Globus pallidus (tissue), 1 donor: ENCODE results near the gene RBM19.
A peak's percentile ranks its signal among the peaks of the same experiment; 100 is the strongest.

ENCODE experiments used
- DNase-seq: peaks from one replicate; pipeline ENCODE4 v3.0.0-alpha.2; 2015; ENCODE audit warnings: low spot score

Gene RBM19

DNA sequence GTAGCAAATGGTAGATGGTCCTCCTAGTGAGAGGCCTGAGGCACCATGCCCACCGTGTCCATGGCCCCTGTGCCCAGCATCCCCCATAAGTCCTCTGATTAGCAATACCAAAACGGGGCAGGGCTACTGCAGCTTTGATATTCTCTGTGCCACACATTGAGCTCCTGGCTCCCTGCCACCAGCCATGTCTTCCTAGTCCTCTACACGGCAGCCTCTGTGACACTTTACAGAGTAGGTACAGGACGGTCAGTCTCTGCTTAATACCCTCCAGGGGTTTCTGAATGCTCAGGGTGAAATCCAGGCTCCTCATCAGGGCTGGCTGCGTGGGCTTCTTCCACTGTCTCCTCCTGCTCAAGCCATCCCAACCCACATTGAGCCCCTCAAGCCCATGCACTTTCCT lies 8.0 kb downstream of the RBM19 start:
- no peak for DNase-seq

DNA sequence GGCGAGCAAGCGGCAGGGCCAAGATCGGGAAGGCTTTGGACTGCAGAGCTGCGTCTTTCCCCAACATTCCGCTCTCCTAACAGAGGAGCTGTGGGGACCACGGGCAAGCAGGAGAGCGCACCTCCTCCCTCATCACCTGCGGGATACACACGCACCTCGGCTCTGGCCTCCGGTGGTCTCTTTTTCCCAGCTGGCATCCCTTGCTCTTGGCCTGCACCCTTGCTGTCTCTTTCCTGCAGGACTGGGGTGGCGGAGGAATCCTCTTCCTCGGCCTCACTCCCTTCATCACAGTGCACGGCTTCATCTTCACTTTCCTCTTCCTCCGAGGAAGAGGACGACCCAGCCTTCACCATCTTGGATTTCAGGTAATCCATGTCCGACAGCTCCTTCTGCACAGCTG lies 8.5 kb downstream of the RBM19 start:
- DNase-seq, result no peak

DNA sequence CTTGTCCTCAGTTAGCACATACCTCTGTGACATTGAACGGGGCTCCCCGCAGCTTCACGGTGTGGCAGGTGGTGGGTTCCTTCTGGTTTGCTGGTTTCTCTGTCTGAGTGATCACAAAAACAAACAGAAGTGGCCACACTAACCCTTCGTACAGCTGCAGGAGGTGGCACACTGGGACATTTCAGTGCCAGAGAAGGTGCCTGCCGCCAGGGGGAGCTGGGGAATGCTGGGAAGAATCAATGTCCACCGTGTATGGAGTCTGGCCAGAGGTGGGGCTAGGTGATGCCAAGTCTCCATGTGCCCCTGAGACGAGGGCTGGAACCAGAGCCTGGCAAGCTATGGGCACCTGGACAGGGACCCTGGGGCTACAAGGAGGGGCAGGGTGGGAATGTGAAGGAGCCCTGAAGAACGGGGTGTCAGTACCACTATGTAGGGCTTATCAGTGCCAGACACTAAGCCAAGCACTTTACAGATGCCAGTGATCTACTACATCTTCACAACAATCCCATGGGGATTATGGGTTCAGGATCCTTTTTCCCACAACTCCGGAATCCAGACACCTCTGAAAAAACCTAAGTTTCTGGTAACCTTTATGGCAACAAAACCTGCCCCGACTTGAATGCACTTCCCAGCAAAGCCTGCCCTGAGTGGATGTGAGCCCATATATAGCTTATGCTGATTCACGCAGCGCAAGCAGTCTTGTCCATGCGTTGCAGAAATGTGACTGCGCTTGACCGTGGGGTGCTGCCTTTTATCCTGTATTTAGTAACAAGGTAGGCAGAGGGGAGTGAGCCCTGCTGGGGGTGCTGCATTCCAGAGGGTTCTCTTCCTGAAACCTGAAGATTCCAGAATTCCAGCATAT lies 10.8 kb downstream of the RBM19 start:
- DNase-seq, result no peak

DNA sequence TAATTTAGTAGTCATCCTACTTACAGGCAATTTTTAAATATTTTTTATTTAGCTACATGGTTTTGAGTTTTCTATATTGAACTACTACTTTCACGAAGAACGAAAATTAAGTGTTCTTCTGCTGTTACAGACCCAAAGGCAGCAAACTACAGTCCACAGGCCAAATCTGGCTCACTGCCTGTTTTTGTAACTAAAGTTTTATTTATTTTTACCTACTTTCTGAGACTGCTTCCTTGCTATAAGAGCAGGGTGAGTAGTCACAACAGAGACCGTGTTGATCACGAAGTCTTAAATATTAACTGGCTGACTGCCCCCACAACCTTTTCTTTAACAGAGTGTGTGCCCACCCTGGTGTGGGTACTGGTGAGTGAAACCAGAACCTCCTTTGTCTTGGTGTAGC lies 11.6 kb downstream of the RBM19 start:
- DNase-seq, result no peak

DNA sequence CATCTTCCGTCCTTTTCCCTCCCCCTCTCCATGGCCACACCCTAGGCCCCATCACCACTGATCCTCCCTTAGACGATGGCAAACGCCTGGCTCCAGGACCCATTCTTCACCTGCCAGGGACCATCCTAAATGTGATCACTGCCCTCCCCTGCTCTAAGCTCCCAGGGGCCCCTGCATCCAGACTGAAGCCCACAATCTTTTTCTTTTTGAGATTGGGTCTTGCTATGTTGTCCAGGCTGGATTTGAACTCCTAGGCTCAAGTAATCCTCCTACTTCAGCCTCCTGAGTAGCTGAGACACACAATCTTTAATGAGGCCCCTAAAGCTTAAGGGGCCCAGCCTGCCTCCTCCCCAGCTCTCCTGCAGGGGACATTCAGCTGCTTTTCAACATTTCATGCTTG lies 15.3 kb downstream of the RBM19 start:
- no peak for DNase-seq

DNA sequence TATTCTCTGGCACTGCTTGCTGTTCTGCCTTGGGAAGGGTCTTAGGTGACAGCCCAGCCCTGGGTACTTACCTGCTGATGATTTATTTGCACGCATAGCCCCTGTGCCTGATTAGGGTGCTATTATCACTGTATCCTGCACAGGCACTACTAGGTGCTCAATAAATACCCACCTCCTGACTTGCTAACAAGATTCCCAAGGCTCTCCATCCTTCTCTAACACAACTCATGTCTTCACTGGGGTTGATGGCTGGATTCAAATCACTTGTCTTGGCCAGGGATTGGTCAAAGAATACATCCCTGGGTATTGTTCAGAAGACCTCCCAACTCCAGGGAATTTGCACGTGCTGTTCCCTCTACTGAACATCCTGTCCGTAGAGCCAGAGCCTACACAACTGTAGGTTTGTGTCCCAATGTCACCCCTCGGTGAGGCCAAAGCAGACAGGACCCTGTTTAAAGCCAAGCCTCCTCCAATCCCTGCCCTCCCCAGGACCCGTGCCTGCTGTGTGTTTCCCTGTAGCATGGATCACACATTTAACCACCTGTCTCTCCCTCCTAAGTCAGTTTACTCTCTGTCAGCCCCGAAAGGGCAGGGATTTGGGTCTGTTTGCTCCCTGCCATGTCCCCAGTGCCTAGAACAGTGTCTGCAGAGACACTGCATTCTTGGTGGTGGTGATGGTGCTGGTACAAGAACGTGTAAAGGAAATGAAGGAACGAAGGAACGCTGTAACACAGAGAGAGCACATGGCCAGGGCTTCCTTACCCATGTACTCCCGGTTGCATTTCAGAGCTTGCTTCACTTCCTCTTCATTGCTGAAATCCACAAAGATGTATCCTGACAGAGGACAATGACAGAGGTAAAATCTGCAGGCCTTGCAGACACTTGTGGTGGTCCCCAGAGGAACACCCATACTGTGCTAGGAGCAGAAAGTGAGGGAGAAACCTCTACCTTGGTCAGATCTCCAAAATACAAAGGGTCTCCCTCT lies 16.5 kb downstream of the RBM19 start:
- no peak for DNase-seq

DNA sequence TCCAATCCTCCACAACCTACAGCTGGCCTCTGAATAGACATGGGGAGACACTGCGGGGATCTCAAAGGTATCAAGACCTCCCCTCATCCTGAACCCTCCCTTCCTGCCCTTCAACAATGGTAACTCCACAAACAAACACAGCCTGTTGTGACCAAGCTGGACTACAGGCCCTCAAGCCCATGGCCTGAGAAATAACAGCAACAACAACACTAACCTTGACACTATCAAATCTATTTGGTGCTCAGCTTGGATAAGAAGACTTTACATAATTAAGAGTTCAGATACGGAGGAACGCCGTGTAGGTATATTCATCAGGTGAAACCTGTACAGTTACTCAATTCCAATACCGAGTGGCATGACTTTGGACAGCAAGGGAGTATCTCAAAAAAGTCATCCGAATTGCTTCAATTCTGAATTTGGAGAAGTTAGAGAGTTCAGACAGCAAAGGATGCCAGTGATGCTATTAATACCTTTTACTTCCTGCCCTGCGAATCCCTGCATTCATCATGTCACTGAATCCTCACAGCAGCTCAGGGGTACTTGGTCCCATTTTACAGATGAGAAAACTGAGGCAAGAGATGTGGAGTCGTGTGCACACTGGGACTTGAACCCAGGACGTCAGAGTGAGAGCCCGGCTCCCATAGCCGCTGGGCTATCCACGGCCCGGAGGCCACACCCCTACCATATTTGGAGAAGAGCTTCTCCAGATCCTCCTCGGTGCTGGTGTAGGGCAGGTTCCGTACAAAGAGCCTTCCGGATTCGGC lies 17.8 kb downstream of the RBM19 start:
- DNase-seq, result no peak

DNA sequence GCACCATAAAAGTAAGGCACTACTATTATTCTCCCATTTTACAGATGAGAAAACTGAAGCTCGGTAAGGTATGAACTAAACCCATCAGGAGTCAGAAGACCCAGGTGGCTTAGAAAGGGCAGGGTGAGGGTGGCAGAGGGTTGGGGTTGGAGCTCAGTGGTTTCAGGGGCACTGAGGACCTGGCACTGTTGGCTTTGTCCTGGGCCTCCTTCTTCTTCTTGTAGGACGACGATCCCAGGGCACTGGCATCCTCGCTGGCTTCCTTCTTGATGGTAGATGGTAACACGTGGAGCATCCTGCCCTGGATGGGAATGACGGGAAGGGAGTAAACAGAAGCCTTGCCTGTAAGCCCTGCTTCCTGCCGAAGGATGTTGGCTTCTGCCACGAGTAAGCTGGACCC lies 19.9 kb downstream of the RBM19 start:
- no peak for DNase-seq

DNA sequence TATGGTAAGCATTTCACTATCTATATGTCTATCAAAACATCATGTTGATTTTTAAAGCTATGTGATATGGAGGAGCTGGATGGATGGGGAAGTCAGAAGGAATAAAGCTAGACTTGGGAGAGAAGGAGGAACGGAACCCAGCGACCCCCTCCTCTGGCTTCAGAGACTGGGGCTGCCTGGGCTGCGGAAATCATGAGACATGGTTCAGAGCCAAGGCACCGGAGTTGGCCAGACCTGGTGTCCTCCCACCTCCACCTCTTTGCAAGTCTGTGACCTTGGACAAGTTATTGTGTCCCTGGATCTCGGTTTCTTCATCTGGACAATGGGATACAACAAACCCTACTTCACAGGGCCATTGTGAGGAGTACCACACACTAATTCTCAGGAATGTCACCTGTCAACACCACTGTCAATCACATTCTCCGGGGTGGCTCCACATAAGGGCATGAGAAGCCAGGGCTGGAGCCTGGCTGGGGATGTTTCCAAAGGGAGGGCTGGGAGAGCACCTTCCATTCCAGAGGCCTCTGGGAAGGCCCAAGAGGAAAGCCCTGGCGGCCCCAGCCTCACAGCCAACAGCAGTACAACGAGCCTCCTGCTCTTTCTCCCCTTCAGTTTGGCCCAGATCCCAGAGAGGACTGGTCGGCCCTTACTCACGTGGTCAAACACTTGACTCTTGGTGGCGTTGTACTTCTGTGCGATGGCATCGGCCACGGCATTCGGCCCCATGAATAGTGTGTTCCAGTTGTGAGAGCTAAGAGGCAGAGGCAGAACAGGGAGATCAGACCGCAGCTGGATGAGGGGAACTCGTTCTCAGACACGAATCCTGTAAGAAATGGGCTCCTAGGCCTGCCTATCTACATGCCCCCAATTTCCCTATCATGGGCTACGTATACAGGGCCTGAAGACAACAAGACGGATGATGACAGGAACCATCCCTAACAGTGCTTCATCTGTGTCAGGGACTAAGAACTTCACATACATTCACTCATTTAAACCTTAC lies 20.7 kb downstream of the RBM19 start:
- no peak for DNase-seq

DNA sequence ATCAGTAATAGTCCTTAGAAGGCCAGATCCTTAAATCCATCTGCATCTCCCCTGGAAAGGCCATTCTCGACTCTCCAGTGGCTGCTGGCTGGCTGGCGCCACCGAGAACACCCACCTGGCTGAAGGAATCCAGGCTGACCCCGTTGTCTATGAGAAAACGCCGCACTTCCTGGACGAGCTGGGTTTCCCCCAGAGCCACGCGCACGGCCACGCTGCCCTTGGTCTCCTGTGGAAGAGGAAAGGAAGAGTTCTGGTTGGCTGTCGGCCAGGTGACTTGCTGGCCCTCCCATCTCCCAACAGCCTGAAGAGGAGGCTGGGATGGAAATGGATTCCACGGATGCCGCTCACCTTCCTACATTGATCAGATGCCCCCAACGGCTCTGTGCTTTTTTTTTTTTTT lies 23.9 kb downstream of the RBM19 start:
- DNase-seq, result no peak

DNA sequence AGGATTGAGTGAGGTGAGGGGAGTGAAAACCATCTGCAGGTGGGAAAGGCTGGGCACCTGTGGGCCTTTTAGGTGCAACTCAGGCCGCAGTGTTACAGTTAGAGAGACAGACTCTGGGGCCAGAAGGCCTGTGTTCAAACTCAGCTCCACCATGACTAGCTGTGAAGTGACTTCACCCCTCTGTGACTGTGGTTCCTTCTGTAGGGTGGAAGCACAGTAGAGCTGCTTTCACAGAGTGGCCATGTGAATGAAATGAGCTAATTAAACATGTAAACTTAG lies 25.0 kb downstream of the RBM19 start:
- DNase-seq, result no peak

DNA sequence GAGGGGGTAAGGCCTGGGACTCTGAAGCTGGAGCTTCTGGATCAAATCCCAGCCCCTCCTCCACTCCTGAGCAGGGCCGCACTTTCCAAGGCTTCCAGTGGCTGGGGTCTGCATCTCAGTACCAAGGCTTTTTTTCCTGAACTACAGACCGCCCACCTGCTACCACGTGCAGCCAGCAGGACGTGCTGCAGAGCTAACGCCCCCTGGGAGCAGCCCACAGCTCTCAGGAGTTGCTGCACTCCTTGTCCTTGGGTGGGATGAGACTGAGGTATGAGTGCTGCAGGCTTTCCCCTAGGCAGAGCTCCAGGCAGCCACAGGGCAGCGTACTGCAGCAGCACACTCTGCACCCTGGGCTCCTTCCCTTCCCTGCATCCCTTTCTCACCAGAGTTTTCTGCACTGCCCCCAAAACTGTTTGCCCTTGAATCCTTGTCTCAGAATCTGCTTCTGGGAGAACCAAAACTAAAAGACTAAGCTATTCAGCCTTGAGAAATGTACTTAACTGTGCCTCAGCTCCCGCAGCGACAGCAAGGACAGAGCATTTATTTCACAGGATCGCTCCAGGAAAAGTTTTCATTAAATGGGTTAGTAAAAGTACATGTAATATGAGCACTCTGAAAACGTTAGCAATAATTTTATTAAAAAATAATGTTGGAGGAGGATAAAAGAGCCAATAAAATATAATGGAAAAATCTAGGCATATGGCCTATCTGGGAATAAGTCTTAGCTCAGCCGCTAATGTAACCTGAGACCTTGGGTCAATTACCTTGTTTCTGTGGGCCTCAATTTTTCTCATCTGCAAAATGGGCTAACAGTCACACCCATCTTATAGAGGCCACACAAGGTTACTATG lies 25.5 kb downstream of the RBM19 start:
- DNase-seq, result no peak

DNA sequence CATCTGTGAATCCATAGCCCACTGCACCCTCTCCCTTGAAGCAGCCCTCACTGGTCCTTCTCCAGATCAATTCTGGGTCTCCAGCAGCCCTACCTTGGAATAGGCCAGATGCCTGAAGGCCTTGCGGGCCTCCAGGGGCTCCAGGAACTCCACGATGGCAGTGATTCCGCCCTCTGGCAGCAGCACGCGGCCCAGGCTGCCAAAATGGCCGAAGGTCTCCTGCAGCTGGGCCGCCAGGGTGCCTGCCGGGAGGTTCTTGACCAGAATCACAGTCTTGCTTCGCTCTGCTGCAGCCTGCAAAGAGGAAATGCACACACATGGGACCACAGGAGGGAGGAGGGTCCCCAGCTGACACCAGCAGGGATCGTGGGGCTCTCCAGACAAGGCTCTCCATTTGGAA lies 26.3 kb downstream of the RBM19 start:
- DNase-seq, result no peak

DNA sequence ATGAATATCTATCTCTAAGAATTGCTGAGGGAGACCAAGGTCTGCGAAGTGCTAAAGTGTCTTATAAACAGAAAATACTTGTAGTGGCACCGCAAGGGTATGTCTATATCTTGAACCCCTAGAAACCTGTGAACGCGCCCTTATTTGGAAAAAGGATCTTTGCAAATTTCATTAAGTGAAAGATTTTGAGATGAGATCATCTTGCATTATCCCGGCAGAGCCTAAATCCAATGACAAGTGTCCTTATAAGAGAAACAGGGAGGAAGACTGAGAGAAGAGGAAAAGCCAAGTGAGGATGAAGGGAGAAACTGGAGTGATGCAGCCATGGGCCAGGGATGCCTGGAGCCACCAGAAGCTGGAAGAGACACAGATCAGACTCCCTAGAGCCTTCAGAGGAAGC lies 27.7 kb downstream of the RBM19 start:
- DNase-seq, result no peak

DNA sequence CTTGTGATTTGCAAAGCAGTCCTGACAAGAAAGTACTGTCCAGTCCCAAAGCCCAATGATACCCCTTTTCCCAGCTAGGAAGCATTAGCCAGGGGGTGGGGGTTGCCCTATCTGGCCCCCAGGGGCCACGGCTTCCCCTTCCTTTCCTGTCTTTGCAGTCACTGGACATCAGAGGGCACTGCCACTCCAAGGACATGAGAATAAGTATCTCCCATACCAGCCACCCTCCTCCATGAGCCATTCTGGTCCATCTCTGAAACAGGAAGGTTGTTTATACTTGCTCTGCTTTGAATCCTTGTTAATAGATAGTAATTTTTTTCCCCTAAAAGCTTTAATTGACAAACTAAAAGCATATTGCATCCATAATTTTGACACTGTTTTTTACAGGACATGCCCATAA lies 29.7 kb downstream of the RBM19 start:
- DNase-seq, result no peak

DNA sequence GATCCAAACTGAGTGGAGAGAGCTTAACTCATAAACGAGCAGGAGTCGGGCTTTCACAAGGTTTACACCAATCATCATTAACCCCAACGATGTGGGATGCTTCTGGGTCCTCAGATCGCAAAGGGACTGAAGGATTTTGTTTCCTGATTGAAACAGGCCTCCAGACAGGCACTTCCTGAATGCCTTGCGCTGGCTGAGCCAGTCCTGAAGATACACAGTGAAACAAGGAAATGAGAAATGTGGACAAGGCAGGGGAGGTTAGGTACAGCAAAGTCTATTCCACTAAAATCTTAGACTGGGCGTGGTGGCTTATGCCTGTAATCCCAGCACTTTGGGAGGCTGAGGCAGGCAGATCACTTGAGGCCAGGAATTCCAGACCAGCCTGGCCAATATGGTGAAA lies 30.7 kb downstream of the RBM19 start:
- DNase-seq, result no peak

DNA sequence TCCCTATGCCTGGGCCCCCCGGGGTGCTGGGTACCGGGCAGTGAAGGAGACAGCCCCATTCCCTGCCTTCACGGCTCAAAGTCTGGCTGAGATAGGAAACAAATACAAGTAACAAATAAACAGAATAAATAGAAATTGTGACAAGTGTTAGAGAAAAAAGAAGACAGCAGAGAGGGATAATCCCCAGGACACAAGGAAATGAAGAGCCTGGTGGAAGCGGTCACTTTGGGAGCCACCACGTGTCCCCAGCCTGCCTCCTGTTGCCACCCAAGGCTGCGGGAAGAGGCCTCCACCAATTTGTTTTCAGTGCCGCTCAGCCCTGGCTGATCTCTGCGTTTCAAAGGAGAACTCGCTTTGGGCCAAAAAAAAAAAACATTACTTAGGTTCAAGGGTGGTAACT lies 31.2 kb downstream of the RBM19 start:
- no peak for DNase-seq

DNA sequence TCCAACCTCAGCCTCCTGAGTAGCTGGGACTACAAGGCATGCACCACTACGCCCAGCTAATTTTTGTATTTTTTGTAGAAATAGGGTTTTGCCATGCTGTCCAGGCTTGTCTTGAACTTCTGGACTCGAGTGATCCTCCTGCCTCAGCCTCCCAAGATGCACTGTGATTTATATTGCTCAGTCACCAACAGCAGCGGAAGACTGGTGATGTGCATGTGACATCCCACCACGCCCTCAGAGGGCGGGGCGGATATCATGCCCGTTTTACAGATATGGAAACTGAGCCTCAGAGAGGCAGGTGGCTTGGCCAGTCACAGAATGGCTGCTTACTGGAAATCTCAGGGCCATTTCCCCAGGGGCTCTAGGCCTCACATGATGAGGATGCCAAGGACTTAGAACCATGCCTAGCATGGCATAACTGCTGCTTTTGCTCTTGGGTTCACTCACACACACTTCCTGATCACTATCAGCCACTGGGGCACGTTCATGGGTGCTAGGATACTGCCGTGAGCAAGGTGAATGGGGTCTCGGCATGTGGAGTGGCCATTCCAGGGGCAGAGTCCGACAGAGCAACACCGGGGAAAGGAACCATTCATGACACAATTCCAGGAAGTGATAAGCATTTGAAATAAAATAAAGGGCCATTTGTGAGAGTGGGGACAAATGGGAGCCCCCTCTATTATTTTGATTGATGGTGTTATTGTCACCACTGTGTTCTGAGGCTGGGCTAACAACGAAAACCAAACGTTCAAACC lies 31.9 kb downstream of the RBM19 start:
- DNase-seq, result no peak

DNA sequence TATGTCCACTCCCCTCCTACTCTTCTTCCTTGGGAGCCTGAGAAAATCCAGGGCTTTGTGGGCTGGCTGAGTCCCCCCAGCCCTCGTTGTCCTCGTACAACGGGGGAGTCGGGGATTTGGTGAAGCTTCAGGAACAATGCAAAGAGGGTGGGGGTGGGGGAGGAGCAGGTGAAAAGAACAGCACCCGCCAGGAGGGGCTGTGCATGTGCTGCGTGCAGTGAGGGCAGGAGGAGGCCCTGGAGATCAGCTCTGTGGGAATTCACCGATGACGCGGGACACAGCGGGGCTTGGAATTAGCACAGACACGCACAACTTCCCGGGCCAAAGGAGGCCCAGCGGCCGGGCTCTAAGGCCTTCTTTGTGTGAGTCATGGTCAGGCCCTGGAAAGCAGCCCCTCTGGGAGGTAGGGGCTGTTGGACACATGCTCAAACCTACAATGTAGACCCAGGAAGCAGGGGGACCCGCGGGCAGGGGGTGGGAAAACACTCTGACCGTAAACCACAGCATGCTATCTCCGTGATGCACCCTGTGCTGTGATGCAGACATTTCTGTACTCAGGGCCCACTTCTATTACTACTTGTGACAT lies 32.8 kb downstream of the RBM19 start:
- DNase-seq, result peak; percentile 53
